Neural progenitor cell (in vitro differentiated cells): ENCODE measurements around the gene MMRN2. TPM values are rescaled to one million over a fixed set of nuclear protein-coding genes. Genes with fewer than 3 reads are reported as not detected.
A peak's percentile ranks its signal among the peaks of the same experiment; 100 is the strongest.

Experiments used
- DNase-seq: peaks from one replicate; pipeline ENCODE4 v3.0.0-alpha.2; 2016; ENCODE audit warnings: low spot score
- H2AFZ ChIP-seq: fragments of 200-600 bp; sonication (generic); replicated peaks from 2 replicates; pipeline ENCODE4 v1.6.1; 2016; ENCODE audit warnings: antibody characterized with exemption
- H3F3A ChIP-seq: fragments of 200-600 bp; sonication (generic); 2 replicates; pipeline ENCODE4 v1.6.1; 2016; ENCODE audit warnings: antibody characterized with exemption, low read depth
- H3K27ac ChIP-seq: fragments of 200-600 bp; sonication (generic); 2 replicates; pipeline ENCODE4 v1.5.1; 2016; ENCODE audit warnings: mild to moderate bottlenecking
- H3K27me3 ChIP-seq: fragments of 200-600 bp; sonication (generic); 2 replicates; pipeline ENCODE4 v1.6.1; 2016; ENCODE audit warnings: mild to moderate bottlenecking, moderate library complexity
- H3K36me3 ChIP-seq: fragments of 200-600 bp; sonication (generic); 2 replicates; pipeline ENCODE4 v1.5.1; 2016
- H3K4me1 ChIP-seq: fragments of 200-600 bp; sonication (generic); 2 replicates; pipeline ENCODE4 v1.6.1; 2016; ENCODE audit warnings: mixed run types
- H3K4me2 ChIP-seq: fragments of 200-600 bp; sonication (generic); 2 replicates; pipeline ENCODE4 v1.6.1; 2016
- H3K4me3 ChIP-seq: fragments of 200-600 bp; sonication (generic); 2 replicates; pipeline ENCODE4 v1.5.1; 2016
- H3K79me2 ChIP-seq: fragments of 200-600 bp; sonication (generic); 2 replicates; pipeline ENCODE4 v1.6.1; 2016; ENCODE audit warnings: low read depth
- H3K9ac ChIP-seq: fragments of 200-600 bp; sonication (generic); 2 replicates; pipeline ENCODE4 v1.6.1; 2016
- H3K9me3 ChIP-seq: fragments of 200-600 bp; sonication (generic); 2 replicates; pipeline ENCODE4 v1.5.1; 2016; ENCODE audit warnings: low read depth
- H4K20me1 ChIP-seq: fragments of 200-600 bp; sonication (generic); 2 replicates; pipeline ENCODE4 v1.6.1; 2016; ENCODE audit warnings: low read depth
- H3K27ac Mint-ChIP-seq: 3 replicates; pipeline ENCODE4 v1.8.0; 2021; ENCODE audit warnings: mixed read lengths
- H3K27me3 Mint-ChIP-seq: 2 replicates; pipeline ENCODE4 v1.8.0; 2022; ENCODE audit warnings: low read depth, mild to moderate bottlenecking, inconsistent platforms, moderate library complexity, mixed read lengths; ENCODE audit not compliant: insufficient read depth
- H3K36me3 Mint-ChIP-seq: 3 replicates; pipeline ENCODE4 v1.8.0; 2021; ENCODE audit warnings: mixed read lengths
- H3K4me1 Mint-ChIP-seq: 3 replicates; pipeline ENCODE4 v1.8.0; 2021; ENCODE audit warnings: mixed read lengths
- H3K4me3 Mint-ChIP-seq: 3 replicates; pipeline ENCODE4 v1.8.0; 2021; ENCODE audit warnings: mild to moderate bottlenecking, moderate library complexity, mixed read lengths
- H3K9me3 Mint-ChIP-seq: 3 replicates; pipeline ENCODE4 v1.8.0; 2020; ENCODE audit warnings: mixed read lengths
- CTCF ChIP-seq: fragments of 200-600 bp; sonication (generic); IDR thresholded peaks from 2 replicates; pipeline ENCODE4 v1.5.1; 2017; ENCODE audit warnings: antibody characterized with exemption, mild to moderate bottlenecking
- EZH2 ChIP-seq: fragments of 200-600 bp; sonication (generic); IDR thresholded peaks from 2 replicates; pipeline ENCODE4 v1.6.1; 2017; ENCODE audit warnings: antibody characterized with exemption, mild to moderate bottlenecking, moderate library complexity
- EZH2phosphoT487 ChIP-seq: fragments of 200-600 bp; sonication (generic); IDR thresholded peaks from 2 replicates; pipeline ENCODE4 v1.6.1; 2017; ENCODE audit warnings: antibody characterized with exemption
- total RNA-seq: library from RNA; depleted of rRNA; stranded (reverse); fragments of >200 nt; gene quantifications from 2 replicates; pipeline ENCODE4 v1.2.3, GENCODE V29; 2015; ENCODE audit warnings: low replicate concordance

MMRN2 gene
- total RNA-seq, 1 donor from 2014 or later = 0.28 TPM

GRCh38 chr10:86976362-86977056 is 19.1 kb upstream of the MMRN2 start:
- H3K27ac Mint-ChIP-seq = no peak overlapping the region
- H3K4me1 ChIP-seq = peaks cover 5% of the 10 kb centered on the region

GRCh38 chr10:86974484-86974883 is 17.1 kb upstream of the MMRN2 start:
- Histone ChIP-seq H3K9ac (no peak overlapping the region), H3K27ac (no peak overlapping the region), H3K4me2 (no peak overlapping the region), H3F3A (peaks cover 28% of the 10 kb centered on the region), H3K79me2 (no peaks in the 10 kb centered on the region), H3K4me1 (peaks cover 23% of the 10 kb centered on the region), H4K20me1 (no peaks in the 10 kb centered on the region), H2AFZ (no peak overlapping the region), H3K4me3 (no peak overlapping the region), H3K27me3 (peaks cover 30% of the 10 kb centered on the region), H3K36me3 (no peaks in the 10 kb centered on the region), H3K9me3 (no peaks in the 10 kb centered on the region)
- TF ChIP-seq CTCF = no peak
- TF ChIP-seq EZH2phosphoT487 = no peak
- no peak for TF ChIP-seq EZH2
- H3K27me3 Mint-ChIP-seq = peaks cover 13% of the 10 kb centered on the region
- no peak overlapping the region for H3K27ac Mint-ChIP-seq
- no peak for DNase-seq
- no peak overlapping the region for H3K4me3 Mint-ChIP-seq
- peaks cover 23% of the 10 kb centered on the region for H3K4me1 Mint-ChIP-seq
- no peaks in the 10 kb centered on the region for H3K9me3 Mint-ChIP-seq
- no peaks in the 10 kb centered on the region for H3K36me3 Mint-ChIP-seq

More at GRCh38 chr10:86976362-86977056, 19.1 kb upstream of the MMRN2 start:
- H4K20me1 ChIP-seq = no peaks in the 10 kb centered on the region
- no peak overlapping the region for H3K27ac ChIP-seq
- no peak overlapping the region for H3K4me3 Mint-ChIP-seq
- H3K9me3 Mint-ChIP-seq = no peaks in the 10 kb centered on the region
- H3K27me3 Mint-ChIP-seq = peaks cover 16% of the 10 kb centered on the region
- H3K36me3 ChIP-seq = no peaks in the 10 kb centered on the region
- H3K9me3 ChIP-seq = no peaks in the 10 kb centered on the region
- H3K4me1 Mint-ChIP-seq = peaks cover 18% of the 10 kb centered on the region
- TF ChIP-seq EZH2 (no peak), CTCF (no peak), EZH2phosphoT487 (no peak)
- no peak overlapping the region for H3K4me2 ChIP-seq
- peaks cover 21% of the 10 kb centered on the region for H3K27me3 ChIP-seq
- no peaks in the 10 kb centered on the region for H3K79me2 ChIP-seq
- no peak overlapping the region for H3K4me3 ChIP-seq
- H3K9ac ChIP-seq = no peak overlapping the region
- H3K36me3 Mint-ChIP-seq = no peaks in the 10 kb centered on the region
- DNase-seq = no peak
- H2AFZ ChIP-seq = no peak overlapping the region
- H3F3A ChIP-seq = peaks cover 11% of the 10 kb centered on the region

- Histone ChIP-seq H4K20me1 (no peaks in the 10 kb centered on the region), H3K27ac (no peak overlapping the region), H3F3A (peaks cover 32% of the 10 kb centered on the region), H3K4me2 (no peak overlapping the region), H3K36me3 (no peaks in the 10 kb centered on the region), H3K9ac (no peak overlapping the region), H3K4me1 (peaks cover 27% of the 10 kb centered on the region), H3K4me3 (no peak overlapping the region), H3K27me3 (peaks cover 30% of the 10 kb centered on the region), H3K79me2 (no peaks in the 10 kb centered on the region), H2AFZ (no peak overlapping the region), H3K9me3 (no peaks in the 10 kb centered on the region)
- H3K4me1 Mint-ChIP-seq = peaks cover 20% of the 10 kb centered on the region
- peak overlapping the region; percentile 34 for H3K27ac Mint-ChIP-seq
- TF ChIP-seq EZH2 = no peak
- no peaks in the 10 kb centered on the region for H3K9me3 Mint-ChIP-seq
- no peaks in the 10 kb centered on the region for H3K36me3 Mint-ChIP-seq
- peaks cover 17% of the 10 kb centered on the region for H3K27me3 Mint-ChIP-seq
- H3K4me3 Mint-ChIP-seq = no peak overlapping the region
- no peak for DNase-seq
Measured at GRCh38 chr10:86972613-86973380, 15.4 kb upstream of the MMRN2 start.
